HG03354 (cell line): ENCODE data around the gene DHRS4.
"Not testable (repeated sequence)": the region's sequence is repeated elsewhere in the genome, so short reads cannot be mapped to it uniquely, and the experiment has no call there.

Experiments
- ATAC-seq: cut with Tn5 transposase; IDR thresholded peaks from one replicate; pipeline ENCODE4 v1.9.1; 2021; ENCODE audit warnings: mild to moderate bottlenecking; ENCODE audit not compliant: unreplicated experiment, poor library complexity, severe bottlenecking

Gene DHRS4

GRCh38 chr14:23939607-23940326 is 13.8 kb upstream of the DHRS4 start:
- ATAC-seq, result no peak

DNA sequence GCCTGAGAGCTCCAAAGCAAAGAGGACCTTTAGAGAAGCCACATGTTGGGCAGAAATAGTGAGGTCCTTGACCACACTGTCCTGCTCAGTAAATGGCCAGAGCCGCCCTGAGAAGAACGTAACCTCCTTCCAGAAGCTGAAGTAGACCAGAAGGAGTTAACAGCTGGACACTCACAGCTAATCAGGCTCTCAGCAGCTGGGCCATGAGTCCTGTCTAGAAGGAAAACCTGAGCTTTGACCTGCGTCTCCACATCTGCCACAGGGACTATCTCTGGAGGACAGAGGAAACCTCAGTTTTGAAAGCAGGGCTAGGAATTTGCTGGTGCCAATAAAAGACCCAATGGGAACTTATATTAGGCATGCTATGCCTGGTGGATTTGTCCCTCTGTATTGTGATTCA is 12.3 kb upstream of the DHRS4 start:
- ATAC-seq, result no peak

DNA sequence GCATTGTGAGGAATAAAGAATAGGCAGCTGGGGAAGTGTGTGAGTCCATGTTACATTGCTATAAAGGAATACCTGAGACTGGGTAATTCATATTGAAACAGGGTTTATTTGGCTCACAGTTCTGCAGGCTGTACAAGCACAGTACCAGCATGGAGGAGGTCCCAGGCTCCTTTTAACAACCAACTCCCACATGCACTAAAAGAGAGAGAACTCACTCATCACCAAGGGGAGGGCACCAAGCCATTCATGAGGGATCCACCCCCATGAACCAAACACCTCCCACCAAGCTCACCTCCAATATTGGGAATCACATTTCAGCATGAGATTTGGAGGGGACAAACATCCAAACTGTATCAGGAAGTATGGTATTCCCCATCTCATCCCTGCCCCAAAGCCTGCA is 11.9 kb upstream of the DHRS4 start:
- no peak for ATAC-seq

DNA sequence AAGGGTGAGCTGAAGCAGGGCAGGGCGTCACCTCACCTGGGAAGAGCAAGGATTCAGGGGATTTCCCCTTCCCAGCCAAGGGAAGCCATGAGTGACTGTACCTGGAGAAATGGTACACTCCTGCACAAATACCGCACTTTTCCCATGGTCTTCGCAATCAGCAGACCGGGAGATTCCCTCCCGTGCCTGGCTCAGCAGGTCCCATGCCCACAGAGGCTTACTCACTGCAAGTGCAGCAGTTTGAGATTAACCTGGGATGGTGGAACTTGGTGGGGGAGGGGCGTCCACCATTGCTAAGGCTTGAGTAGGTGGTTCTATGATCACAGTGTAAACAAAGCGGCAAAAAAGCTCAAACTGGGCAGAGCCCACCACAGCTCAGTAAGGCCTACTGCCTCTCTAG is 11.0 kb upstream of the DHRS4 start:
- no peak for ATAC-seq

- ATAC-seq, result not testable (repeated sequence)
These were observed 4.5 kb upstream of the DHRS4 start for GRCh38 chr14:23949069-23949468.

- ATAC-seq, result no peak
These were observed 3.0 kb upstream of the DHRS4 start for GRCh38 chr14:23950411-23951135.

DNA sequence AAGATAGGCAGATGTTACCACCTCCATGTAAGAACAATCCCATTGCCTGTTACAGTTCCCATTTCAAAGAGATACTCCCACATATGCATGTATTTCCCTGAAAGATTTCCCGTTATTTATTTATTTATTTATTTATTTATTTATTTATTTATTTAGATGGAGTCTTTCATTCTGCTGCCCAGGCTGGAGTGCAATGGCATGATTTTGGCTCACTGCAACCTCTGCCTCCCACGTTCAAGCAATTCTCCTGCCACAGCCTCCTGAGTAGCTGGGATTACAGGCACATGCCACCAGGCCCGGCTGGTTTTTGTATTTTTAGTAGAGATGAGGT is 2.5 kb upstream of the DHRS4 start:
- ATAC-seq, result not testable (repeated sequence)

DNA sequence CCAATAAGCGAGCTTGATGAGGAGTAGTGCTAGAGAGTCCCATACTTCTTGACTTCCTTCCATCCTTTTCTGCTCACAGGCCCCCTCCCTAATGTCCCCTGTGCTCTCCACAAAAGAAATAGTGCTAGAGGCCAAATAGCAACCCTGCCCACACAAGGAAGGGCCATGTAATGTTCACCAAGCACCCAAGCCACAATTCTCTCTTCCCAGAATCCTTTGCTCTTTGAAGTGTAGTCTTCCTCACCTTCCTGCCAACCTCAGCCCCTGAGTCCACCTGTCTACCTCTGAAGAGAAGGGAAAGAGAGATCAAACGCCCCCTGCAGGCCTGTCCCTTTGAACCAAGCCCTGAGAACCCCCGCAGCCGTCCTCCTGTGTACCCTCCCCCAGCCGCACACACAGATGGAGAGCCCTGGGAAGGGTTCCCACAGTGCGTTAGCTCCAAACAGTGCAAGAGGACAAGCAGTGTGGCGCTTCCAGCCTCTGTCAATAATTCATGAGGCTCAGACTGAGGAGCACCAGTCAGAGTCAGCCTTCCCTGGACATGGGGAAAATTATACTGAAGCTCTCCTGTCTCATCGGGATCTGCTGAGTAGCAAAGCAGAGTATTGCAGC is 1.9 kb upstream of the DHRS4 start:
- no peak for ATAC-seq

- ATAC-seq, result peak; percentile 3
These were observed 480 bp upstream of the DHRS4 start for GRCh38 chr14:23953116-23953463.

DNA sequence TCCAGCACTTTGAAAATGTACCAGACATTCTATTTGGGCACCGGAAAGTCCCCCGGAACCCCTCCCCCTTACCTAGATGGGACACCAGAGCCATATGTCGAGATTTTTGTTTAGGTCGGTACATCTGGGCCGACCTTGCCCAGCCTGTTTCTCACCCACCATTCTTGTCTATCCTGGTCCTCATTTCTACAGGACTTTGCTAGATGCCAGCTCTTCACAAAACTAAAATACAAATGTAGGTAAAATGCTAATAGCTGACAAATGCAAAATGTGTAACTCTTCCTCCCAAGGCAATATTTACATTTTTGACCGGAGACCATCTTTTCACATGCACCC is 677 bp downstream of the DHRS4 start:
- ATAC-seq, result not testable (repeated sequence)

- not testable (repeated sequence) for ATAC-seq
These were observed 1.4 kb downstream of the DHRS4 start for GRCh38 chr14:23954965-23955364.

DNA sequence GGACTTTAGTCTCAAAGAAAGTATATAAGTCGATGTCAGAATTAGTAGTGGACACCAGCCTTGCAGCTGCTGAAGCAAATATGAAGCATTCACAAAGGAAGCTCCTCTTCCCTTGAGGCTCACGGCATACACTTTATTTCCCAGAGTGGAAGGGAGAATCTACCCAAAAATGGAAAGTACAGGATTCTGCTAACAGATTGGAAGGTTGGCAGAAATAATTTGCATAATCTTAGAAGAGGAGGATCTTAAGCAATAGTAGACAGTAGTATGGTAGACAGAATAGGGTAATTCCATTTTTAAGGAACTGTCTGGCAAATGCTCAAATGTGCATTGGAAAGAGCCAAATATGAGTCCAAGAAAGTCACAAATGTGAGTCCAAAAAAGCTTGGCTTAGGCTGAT is 2.2 kb downstream of the DHRS4 start:
- not testable (repeated sequence) for ATAC-seq

GRCh38 chr14:23957913-23958569 is 4.5 kb downstream of the DHRS4 start:
- not testable (repeated sequence) for ATAC-seq

GRCh38 chr14:23960899-23961298 is 7.3 kb downstream of the DHRS4 start:
- ATAC-seq, result not testable (repeated sequence)

DNA sequence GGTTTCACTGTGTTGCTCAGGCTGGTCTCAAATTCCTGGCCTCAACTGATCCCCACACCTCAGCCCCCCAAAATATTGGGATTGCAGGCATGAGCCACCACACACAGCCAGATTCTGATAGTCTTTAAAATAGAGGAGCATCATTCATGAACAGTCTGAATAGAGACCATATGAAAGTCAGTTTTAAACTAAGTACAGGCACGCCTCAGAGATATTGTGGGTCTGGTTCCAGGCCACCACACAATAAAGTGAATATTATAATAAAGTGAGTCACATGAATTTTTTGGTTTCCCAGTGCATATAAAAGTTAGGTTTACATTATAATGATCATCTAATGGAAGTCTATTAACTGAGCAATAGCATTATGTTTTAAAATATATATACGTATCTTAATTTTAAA is 8.1 kb downstream of the DHRS4 start:
- ATAC-seq, result not testable (repeated sequence)

- ATAC-seq, result not testable (repeated sequence)
These were observed 15.5 kb downstream of the DHRS4 start for GRCh38 chr14:23969130-23969480.

- peak; percentile 88 for ATAC-seq
These were observed 16.1 kb downstream of the DHRS4 start for GRCh38 chr14:23969481-23970282.

DNA sequence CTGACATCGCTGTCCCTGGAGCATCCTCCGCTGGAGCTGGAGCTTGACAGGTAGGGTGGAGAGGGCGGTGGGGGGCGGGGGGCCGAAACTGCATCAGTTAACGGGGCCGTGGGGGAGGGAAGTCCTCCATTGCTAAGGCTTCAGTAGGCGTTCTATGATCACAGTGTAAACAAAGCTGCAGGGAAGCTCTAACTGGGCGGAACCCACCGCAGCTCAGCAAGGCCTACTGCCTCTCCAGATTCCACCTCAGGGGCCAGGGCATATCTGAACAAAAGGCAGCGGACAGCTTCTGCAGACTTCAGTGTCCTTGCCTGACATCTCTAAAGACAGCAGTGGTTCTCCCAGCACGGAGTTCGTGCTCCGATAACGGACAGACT is 16.7 kb downstream of the DHRS4 start:
- ATAC-seq, result not testable (repeated sequence)

GRCh38 chr14:23973178-23973577 is 19.6 kb downstream of the DHRS4 start:
- ATAC-seq, result not testable (repeated sequence)

DNA sequence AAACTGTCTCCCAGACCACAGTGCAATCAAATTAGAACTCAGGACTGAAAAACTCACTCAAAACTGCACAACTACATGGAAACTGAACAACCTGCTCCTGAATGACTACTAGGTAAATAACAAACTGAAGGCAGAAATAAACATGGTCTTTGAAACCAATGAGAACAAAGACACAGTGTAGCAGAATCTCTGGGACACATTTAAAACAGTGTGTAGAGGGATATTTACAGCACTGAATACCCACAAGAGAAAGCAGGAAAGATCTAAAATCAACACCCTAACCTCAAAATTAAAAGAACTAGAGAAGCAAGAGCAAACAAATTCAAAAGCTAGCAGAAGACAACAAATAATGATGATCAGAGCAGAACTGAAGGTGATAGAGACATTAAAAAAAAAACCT is 20.5 kb downstream of the DHRS4 start:
- ATAC-seq, result not testable (repeated sequence)
